HG02763 (cell line): ENCODE data around the gene GSC2.

Source experiments
- ATAC-seq: cut with Tn5 transposase; IDR thresholded peaks from one replicate; pipeline ENCODE4 v1.9.1; 2021; ENCODE audit warnings: mild to moderate bottlenecking, moderate library complexity; ENCODE audit not compliant: unreplicated experiment

GSC2 gene, protein sequence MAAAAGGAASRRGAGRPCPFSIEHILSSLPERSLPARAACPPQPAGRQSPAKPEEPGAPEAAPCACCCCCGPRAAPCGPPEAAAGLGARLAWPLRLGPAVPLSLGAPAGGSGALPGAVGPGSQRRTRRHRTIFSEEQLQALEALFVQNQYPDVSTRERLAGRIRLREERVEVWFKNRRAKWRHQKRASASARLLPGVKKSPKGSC

DNA sequence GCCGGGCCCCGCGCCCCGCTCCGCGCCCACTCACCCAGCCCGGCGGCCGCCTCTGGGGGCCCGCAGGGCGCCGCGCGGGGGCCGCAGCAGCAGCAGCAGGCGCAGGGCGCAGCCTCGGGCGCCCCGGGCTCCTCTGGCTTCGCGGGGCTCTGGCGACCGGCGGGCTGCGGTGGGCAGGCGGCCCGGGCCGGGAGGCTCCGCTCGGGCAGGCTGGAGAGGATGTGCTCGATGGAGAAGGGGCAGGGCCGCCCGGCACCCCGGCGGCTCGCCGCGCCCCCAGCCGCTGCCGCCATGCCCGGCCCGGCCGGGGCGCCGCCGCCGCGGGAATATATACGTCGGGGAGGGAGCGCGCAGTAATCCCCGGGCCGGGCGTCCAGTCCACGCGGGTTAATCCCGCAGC, at the start of gene GSC2:
GSC2 (minus strand) TSS at position 302 of the 400 bp plus-strand sequence; CDS start at position 293, 9 bp downstream.
- no peak for ATAC-seq

GRCh38 chr22:19199479-19199878, 49.4 kb upstream of the GSC2 start:
- no peak for ATAC-seq

DNA sequence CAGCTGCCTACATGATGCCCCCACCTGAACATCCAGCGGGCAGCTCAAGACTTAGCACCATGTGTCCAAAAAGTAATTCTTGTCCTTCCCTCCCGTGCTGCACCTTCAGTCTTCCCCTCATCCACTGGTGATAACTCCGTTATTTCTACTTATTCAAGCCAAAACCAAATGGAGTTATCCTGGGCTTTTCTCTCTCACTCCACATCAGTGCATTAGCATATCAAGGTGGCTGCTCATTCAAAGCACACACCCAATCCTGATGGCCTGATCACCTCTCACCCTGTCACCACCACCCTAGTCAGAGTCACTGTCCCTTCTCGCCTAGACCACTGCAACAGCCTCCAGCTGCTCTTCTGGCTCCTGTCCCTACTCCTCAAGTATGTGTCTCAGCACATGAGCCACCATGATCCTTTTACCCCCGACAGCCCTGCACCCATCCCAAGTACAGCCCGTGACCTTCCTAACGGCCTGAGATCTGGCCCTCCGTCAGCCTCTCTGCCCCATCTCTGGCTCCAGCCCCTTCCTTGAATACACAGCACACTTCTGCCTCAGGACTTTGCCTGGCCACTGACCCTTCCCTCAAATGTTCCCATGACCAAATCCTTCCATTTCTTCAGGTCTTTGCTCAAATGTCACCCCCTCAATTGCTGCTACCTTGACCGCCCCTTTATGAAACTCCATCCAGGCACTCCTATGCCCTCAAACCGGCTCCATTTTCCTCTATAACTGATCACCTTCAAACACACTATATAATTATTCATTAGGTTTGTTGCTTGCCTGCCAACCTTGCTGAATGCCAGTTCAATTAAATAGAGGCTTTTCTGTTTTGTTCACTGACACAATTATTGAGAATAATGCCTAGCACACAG, 48.1 kb upstream of the GSC2 start:
- ATAC-seq = no peak

- no peak for ATAC-seq
Observed at GRCh38 chr22:19196841-19197612, 46.9 kb upstream of the GSC2 start.

DNA sequence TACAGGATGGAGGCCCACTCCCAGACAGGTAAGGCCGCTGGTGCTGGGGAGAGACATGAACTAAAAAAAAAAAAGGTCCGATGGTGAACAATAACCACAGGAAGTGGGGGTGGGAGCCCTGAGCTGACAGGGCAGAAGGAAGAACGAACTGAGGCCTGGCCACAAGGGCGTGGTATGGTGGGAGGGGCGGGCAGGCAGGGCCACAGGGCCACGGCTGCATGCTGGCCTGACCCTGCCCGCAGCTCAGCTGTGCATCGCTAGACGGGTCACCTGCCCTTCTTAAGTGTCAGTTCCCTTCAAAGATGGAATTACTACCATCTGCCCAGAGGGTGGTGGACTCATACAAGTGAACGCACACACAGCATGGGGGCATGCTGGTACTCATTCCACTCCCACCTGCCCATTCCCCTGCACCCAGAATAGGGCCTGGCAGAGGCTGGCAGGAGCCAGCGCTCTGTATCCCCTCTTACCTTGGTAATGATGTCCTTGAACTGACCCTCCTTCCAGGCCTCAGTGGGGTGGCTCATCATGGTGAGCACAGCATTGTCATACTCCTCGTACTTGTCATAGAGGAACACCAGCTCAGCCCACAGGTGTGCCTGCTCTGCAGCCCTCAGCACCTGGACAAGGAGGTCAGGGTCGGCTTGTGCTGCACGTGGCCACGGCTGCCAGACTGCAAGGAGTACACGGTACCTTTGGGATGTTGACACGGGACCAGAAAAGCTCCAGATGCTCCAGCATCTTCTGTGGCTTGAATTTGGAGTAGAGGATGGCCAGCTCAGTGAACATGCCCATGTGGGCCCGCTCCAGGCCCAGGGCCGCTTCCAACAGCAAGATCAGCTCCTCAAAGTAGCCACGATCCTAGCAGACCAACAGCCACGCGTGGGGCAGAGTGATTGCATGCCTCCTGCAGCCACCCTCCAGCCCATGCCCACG, 46.0 kb upstream of the GSC2 start:
- no peak for ATAC-seq

- no peak for ATAC-seq
Observed at GRCh38 chr22:19194766-19195536, 44.9 kb upstream of the GSC2 start.

DNA sequence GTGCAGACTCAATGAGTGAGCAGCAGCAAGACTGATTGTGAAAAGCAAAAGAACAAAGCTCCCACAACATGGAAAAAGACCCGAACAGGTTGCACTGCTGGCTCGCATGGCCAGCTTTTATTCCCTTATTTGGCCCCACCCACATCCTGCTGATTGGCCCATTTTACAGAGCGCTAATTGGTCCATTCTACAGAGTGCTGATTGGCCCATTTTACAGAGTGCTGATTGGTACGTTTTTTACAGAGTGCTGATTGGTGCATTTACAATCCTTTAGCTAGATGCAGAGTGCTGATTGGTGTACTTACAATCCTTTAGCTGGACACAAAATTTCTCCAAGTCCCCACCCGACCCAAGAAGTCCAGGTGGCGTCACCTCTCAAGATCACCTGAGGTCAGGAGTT, 43.8 kb upstream of the GSC2 start:
- ATAC-seq = no peak

DNA sequence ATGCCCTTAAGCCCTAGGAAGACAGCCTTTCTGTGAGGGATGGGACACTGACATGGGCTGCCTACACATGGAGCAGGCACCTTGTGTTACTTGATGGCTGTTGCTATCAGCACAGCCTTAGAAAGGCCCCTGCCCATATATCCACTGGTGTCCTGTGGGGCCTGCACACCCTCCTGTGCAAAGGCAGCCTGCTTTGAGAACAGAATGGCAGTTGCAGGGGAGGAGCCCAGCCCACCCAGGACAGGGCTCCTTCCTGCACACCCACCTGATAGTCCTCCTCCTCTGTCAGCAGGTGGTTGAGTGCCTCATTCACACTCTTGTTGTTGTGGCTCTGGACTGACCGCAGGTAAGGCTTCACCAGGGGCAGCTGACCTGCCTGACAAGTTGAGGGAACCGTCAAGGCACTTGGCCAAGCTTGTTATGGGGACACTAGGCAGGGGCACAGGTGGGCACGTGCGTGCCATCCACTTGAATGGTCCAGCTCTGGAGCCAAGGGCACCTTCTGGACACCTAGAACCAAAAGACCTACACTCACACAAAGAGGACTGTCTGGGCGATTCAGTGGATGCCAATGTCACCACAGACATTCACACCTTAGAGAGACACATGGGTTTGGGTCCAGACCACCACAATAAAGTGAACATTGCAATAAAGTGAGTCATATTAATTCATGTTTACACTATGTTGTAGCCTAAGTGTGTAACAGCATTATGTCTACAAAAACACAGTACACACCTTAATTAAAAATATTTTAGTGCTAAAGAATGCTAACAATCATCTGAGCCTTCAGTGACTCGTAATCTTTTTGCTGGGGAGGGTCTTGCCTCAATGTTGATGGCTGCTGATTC, 37.8 kb upstream of the GSC2 start:
- ATAC-seq = no peak

DNA sequence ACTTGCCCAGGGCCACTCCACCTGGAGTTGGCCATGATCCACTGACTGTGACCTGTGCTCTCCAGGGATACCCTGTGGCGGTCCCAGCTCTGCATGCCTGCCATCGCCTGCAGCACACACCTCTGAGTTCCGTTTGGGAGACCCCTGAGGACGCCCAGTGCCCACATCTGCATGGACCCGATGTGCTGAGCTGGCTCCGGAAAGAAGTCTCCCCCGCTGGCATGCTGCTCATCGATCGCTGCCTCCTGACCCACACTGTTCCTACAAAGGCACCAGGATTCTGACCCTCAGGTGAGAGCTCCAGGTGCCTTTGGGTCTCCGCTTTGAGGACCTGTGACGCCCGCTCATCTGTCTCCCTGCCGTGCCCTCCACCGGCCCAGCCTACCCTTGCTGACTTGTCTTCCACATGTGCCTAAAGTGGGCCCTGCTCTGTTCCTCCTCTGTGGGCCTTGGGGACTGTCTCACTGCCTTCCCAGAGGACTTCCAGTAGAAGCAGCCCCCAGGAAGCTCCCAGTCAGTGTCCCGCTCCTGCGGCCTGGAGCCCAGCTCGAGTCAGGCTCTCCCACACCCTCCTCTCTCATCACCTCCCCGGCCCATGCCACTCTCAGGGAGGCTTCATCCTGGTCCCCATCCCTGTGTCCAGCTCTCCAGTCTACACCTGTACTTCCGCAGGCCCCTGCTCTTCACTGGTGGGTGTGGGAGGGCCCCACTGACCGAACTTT, 34.3 kb upstream of the GSC2 start:
- ATAC-seq = no peak

- ATAC-seq = no peak
Observed at GRCh38 chr22:19183216-19183615, 33.1 kb upstream of the GSC2 start.

DNA sequence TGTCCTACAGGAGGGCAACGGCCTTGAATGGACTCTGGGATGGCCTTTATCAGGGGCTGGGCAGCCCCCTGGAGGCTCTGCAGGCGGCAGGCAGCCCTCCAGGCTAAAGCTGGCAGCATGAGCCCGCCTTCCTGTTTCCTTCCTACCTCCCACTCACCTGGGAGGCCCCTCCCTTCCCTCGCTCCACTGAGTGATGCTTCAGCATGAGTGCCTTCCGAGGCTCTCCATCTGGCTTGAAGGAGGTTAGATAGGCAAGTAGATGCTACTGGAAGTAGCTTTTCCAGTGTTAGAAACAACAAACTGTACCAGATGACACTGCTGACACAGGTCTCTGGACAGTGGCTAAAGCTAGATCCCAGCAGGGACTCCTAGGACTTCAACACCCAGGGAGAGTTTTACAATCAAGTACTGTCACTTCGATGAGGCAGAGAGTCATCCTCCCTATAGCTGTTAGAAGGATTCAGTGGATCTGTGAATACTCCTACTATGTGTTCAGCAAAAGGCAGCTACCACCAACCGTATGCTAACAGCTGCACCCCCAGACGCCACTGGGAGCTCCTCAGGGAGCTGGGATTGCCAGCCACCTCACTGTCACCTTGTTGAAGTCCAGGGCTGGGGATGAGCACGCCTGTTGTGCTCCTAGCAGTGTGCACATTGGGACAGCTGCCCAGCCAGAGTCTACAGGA, 32.5 kb upstream of the GSC2 start:
- ATAC-seq = no peak

DNA sequence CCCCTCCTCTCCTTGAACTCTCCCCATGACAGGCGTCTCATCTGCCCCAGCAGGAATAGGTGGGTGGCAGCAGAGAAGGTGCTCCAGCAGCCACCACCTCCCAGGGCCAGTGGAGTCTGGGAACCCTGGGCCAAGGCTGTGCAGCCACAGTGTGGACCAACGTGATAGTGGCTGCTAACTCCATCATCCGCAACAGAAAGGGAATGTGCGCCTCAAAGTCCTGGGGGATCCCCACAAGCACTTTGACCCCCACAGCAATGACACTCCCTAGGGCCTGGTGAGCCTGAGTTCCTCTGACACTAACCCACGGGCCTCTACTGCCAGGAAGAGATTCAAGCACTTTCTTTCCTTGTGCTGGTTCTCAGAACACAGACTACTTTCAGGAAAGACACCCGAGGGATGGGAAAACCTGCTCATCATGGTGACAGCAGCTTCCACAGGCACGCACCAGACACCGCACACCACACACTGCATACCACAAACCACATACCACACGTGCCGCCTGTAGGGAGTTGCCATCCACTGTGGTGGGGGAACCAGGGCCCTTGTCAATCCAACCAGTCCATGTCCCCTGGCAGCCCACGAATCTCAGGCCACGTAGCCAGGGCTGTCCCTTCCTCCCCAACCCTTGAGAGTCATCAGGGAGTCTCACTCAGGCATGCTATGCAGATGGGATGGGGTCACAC, 31.8 kb upstream of the GSC2 start:
- ATAC-seq = no peak

- no peak for ATAC-seq
Observed at GRCh38 chr22:19180740-19181410, 30.8 kb upstream of the GSC2 start.

DNA sequence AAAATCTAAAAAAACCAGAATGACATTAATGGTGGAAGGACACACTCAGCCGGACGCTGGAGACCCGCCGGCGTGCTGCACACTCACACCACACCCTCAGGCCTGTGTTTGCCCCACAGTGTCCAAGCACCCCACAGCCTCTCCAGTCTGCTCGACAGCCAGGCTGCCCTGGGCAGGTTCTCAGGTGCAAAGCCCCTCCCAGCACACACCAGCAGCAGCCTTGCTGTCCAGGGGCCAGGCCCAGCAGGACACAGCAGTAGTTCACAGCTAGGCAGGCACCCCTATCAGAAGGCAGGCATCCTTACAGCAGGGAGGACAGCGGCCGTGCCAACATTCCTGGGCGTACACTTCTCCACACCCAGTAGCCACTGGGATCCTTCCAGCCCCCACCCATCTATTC, 30.1 kb upstream of the GSC2 start:
- no peak for ATAC-seq

- peak; percentile 30 for ATAC-seq
Observed at GRCh38 chr22:19179497-19180048, 29.5 kb upstream of the GSC2 start.
